Spinal cord (tissue), 10 donors: ENCODE data around the gene NRIP3. TPM values are rescaled to one million over a fixed set of nuclear protein-coding genes. Genes with fewer than 3 reads are reported as not detected.

Source experiments
- DNase-seq, 6 donors: peaks; one replicate each; pipeline versions ENCODE4 v3.0.0 to v3.0.0-alpha.2; 2013 to 2015; ENCODE audit warnings: low spot score in 6 of 6, low read depth in 4 of 6
- H3K27ac ChIP-seq: one replicate; pipeline ENCODE4 v1.5.1; 2013; ENCODE audit warnings: low read depth, low read length, control low read depth
- H3K27me3 ChIP-seq: one replicate; pipeline ENCODE4 v1.6.1; 2013; ENCODE audit warnings: low read length; ENCODE audit not compliant: control insufficient read depth, insufficient read depth
- H3K36me3 ChIP-seq: one replicate; pipeline ENCODE4 v1.6.1; 2013; ENCODE audit warnings: low read length; ENCODE audit not compliant: control insufficient read depth, insufficient read depth
- H3K4me1 ChIP-seq: one replicate; pipeline ENCODE4 v1.6.1; 2013; ENCODE audit warnings: low read length; ENCODE audit not compliant: control insufficient read depth, insufficient read depth
- H3K4me3 ChIP-seq: one replicate; pipeline ENCODE4 v1.5.1; 2013; ENCODE audit warnings: low read depth, low read length, control low read depth
- H3K9me3 ChIP-seq: one replicate; pipeline ENCODE4 v1.6.1; 2013; ENCODE audit warnings: low read length; ENCODE audit not compliant: control insufficient read depth, insufficient read depth
- WGBS: methylation state at CpG from one replicate; pipeline ENCODE4 v1.1.5; 2013; ENCODE audit warnings: missing lambda C conversion rate; ENCODE audit not compliant: insufficient coverage; 5-methylcytosine and 5-hydroxymethylcytosine counted together
- polyA plus RNA-seq, 2 donors: library from polyadenylated mRNA; unstranded; fragments of 120-200 nt; gene quantifications; one replicate each; pipeline ENCODE4 v1.2.1, GENCODE V29; 2013; ENCODE audit not compliant: insufficient read length in 2 of 2
- total RNA-seq, 2 donors: library from RNA; depleted of rRNA in 1 of 2; stranded (reverse); fragments of 120-200 nt in 1 of 2; fragments of >200 nt in 1 of 2; gene quantifications; one replicate each; pipeline versions ENCODE4 v1.2.3 to v1.2.4, GENCODE V29; 2013 to 2014
- donor health status: healthy.

The NRIP3 gene
- total and polyA plus RNA-seq, 4 donors = 9.9 to 57.1 (median 29.4) TPM

DNA sequence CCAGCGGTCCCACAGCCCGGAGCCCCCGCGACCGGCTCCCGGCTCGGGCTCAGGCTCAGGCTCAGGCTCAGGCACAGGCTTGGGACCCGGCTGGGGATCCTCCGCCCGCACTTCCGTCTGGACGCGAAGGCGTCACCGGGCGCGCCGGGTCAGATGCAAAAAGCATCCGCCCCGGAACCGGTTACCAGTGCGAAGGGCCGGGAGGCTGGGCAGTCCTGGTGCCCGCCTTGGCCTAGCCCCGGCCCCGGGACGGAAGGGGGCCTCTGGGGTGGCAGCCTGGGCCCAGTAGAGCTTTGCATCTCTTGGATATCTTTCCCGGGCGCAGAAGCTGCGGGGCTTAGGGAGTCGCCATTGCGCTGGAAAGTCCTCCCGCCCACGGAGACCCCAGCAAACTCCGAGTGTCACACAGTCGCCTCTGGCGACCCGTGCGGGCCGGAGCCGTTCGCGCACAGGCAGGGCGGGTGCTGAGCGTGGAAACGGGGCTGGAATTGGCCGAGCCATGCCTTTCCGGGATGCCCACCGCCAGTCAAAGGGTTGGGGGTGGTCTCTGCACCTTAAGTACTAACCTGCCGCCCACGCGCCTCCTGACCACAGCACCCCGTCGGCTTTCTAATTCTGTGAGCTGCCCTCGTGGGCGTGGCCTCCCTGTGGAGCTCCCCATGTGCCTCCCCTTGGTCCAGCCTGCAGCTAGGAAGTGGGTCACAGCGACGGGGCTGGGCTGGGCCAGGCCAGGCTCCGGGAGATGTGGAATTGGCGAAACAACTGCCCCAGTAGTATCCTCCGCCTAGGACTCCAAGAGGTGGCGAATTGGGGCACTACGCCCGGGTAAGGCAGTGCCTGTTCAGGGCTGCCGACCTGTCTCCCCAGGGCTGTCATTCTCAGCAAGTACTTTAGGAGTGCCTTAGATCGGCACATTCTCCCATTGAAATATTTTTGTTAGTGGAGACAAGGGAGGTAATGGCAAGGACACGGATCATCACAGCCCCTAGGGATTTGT, 39.2 kb downstream of the NRIP3 start, which contains the start of gene TMEM9B:
Gene TMEM9B (minus strand): TSS at position 119 of the 997 bp plus-strand sequence. CDS start 129 bp downstream, outside the sequence.
- peak within 1 kb of the TSS; percentile 92 for H3K27ac ChIP-seq
- no peaks in the 10 kb centered on the region for H3K27me3 ChIP-seq
- WGBS = 0% methylated on average over 65 of the region's 67 CpGs
- no peaks in the 10 kb centered on the region for H3K9me3 ChIP-seq
- H3K36me3 ChIP-seq = peaks cover 3% of the 10 kb centered on the region
- peak within 1 kb of the TSS; percentile 93 for H3K4me3 ChIP-seq
- peaks cover 20% of the 10 kb centered on the region for H3K4me1 ChIP-seq
- peak; percentile 78 to 97 (median 86) for DNase-seq

DNA sequence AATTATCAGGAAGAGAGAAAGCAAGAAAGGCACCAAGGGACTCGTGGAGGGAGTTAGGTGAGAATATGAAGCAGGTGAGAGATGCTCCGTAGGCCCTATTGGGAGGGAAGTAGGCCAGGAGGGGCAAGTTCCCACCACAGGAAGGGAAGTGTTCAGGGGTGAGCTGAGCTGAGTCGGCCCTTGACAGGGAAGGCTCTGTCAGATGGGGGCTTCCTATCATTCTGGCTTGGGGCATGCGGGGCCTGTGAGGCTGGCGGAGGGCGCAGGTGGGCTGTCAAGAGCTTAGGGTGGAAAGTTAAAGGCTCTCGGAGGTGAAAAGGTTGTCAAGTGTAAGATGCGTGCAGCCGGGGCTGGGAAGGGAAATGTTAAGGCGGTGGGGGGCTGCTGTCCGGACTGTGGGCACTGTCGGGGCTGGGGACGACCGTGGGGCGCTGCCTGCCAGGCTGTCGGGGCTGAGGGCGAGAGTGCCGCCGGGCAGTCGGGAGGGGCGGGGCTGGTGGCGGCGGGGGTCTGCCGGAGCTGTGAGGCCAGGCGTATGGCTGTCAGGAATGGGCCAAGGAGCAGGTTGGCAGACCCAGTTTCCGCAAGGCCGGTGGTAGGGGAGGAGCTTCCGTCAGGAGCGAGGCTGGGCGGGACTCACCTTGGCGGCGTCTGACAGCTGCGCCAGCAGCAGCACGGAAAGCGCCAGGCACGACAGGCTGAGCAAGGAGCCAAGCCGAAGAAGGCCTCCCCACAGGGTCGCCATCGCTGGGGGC, 40.1 kb downstream of the NRIP3 start:
- peak in 2 of 6 donors; percentile 66 to 95 for DNase-seq
- WGBS = 3% methylated on average over 39 of the region's 39 CpGs
- Histone ChIP-seq H3K4me1 (peaks cover 20% of the 10 kb centered on the region), H3K9me3 (no peaks in the 10 kb centered on the region), H3K4me3 (peak overlapping the region; percentile 93), H3K27ac (peak overlapping the region; percentile 92), H3K27me3 (no peaks in the 10 kb centered on the region), H3K36me3 (peaks cover 3% of the 10 kb centered on the region)

DNA sequence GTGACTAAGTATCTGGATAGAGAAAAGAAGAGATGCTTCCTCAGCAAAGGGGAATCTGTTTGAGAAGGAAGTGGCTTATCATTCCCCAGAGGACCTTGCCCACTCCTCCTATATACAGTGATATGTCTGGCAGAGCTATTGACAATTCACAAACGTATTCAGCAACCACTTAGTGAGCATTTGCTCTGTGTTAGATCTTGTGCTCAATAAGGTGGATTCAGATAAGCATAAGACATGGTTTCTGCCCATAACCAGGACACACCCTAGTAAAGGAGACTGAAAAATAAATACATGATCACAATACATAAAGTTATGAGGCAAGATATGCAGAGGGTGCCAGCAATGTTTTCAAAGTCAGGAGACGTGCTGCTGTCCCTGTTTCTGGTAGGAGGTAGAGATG, 41.0 kb downstream of the NRIP3 start:
- Histone ChIP-seq H3K27ac (no peak overlapping the region), H3K4me1 (peaks cover 20% of the 10 kb centered on the region), H3K4me3 (no peak overlapping the region), H3K36me3 (peaks cover 6% of the 10 kb centered on the region), H3K27me3 (no peaks in the 10 kb centered on the region), H3K9me3 (no peaks in the 10 kb centered on the region)
- WGBS = no CpG with 5 or more reads among the region's 2 CpGs
- DNase-seq = no peak

DNA sequence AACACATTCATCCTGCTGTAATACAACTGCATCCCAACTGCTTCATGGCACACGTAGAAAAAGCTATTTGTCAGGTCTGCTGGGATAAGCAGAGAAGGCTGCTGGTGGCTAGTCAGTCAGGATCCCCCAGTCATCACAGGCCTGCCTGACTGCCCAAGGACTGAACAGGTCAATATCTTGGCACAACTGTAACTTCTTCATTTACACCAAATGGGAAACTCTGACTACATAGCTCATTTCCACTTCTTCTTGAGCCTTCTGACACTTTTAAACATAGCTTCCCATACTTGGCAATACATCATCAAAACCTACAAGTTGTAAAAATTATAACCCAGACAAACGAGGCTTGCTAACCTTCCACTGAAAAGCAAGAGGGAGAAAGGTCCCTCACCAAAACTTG, 42.4 kb downstream of the NRIP3 start:
- no peak overlapping the region for H3K4me3 ChIP-seq
- WGBS = 40% methylated on average over 1 of the region's 2 CpGs

GRCh38 chr11:8959546-8960166, 44.1 kb downstream of the NRIP3 start:
- Histone ChIP-seq H3K9me3 (no peaks in the 10 kb centered on the region), H3K4me3 (no peak overlapping the region), H3K27ac (peak overlapping the region; percentile 49), H3K36me3 (peaks cover 11% of the 10 kb centered on the region), H3K4me1 (peaks cover 10% of the 10 kb centered on the region), H3K27me3 (no peaks in the 10 kb centered on the region)
- DNase-seq = peak in 4 of 6 donors; percentile 15 to 81 (median 52)
- WGBS = no CpG with 5 or more reads among the region's 2 CpGs

More for the DNA sequence above, 42.4 kb downstream of the NRIP3 start:
- H3K36me3 ChIP-seq = peaks cover 6% of the 10 kb centered on the region
- no peaks in the 10 kb centered on the region for H3K27me3 ChIP-seq
- no peak for DNase-seq
- no peak overlapping the region for H3K27ac ChIP-seq
- H3K9me3 ChIP-seq = no peaks in the 10 kb centered on the region
- peaks cover 20% of the 10 kb centered on the region for H3K4me1 ChIP-seq

- Histone ChIP-seq H3K4me1 (no peaks in the 10 kb centered on the region), H3K27ac (no peak overlapping the region), H3K9me3 (no peaks in the 10 kb centered on the region), H3K4me3 (no peak overlapping the region), H3K36me3 (peaks cover 22% of the 10 kb centered on the region), H3K27me3 (no peaks in the 10 kb centered on the region)
- WGBS = 82% methylated on average over 2 of the region's 4 CpGs
- DNase-seq = no peak
Observed at GRCh38 chr11:8956860-8957259, 46.9 kb downstream of the NRIP3 start.

- no CpG with 5 or more reads among the region's 3 CpGs for WGBS
Observed at GRCh38 chr11:8948886-8949285, 54.9 kb downstream of the NRIP3 start.

GRCh38 chr11:8947230-8947943, 56.4 kb downstream of the NRIP3 start:
- H3K9me3 ChIP-seq = no peaks in the 10 kb centered on the region
- WGBS = 100% methylated on average over 1 of the region's 4 CpGs
- no peak for DNase-seq
- peaks cover 12% of the 10 kb centered on the region for H3K36me3 ChIP-seq
- no peak overlapping the region for H3K4me3 ChIP-seq
- H3K27ac ChIP-seq = no peak overlapping the region
- no peaks in the 10 kb centered on the region for H3K27me3 ChIP-seq
- H3K4me1 ChIP-seq = no peaks in the 10 kb centered on the region

More at GRCh38 chr11:8948886-8949285, 54.9 kb downstream of the NRIP3 start:
- Histone ChIP-seq H3K4me3 (no peak overlapping the region), H3K27me3 (no peaks in the 10 kb centered on the region), H3K36me3 (peaks cover 15% of the 10 kb centered on the region), H3K9me3 (no peaks in the 10 kb centered on the region), H3K4me1 (no peaks in the 10 kb centered on the region), H3K27ac (no peak overlapping the region)
- DNase-seq = no peak
